ENCODE results near the gene MACROD1.

Gene MACROD1

DNA sequence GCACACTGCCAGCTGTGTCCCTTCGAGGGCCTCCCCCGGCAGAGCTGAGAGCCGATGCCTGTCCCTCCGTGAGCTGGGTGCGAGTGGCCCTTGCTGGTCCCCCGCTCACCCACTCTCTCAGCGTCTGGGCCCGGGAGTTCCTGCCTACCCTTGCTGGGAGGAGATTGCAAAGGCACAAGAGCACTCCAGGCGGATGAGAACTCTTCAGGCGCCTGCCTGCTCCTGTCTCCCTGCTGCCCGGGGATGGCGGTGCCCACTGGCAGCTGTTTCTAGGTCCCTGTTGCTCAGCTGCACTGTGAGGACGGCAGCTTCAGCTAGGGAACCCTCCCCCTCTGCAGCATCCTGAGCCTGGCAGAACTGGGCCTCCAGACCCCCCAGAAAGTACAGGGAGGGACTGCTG is 69.1 kb downstream of the MACROD1 start:
- no peak for TF ChIP-seq CTCF (IDR thresholded peaks at IDR 0.05; ENCODE audit: low read depth, low read length, missing control alignments)
- H3K4me3 ChIP-seq (ENCODE audit: low read depth, low read length), result no peak overlapping the region
- no peak for DNase-seq (ENCODE audit: low read depth)

GRCh38 chr11:64095949-64096348 is 70.0 kb downstream of the MACROD1 start:
- TF ChIP-seq CTCF (IDR thresholded peaks at IDR 0.05; ENCODE audit: low read depth, low read length, missing control alignments), result no peak
- DNase-seq (ENCODE audit: low read depth), result no peak
- H3K4me3 ChIP-seq (ENCODE audit: low read depth, low read length), result no peak overlapping the region

DNA sequence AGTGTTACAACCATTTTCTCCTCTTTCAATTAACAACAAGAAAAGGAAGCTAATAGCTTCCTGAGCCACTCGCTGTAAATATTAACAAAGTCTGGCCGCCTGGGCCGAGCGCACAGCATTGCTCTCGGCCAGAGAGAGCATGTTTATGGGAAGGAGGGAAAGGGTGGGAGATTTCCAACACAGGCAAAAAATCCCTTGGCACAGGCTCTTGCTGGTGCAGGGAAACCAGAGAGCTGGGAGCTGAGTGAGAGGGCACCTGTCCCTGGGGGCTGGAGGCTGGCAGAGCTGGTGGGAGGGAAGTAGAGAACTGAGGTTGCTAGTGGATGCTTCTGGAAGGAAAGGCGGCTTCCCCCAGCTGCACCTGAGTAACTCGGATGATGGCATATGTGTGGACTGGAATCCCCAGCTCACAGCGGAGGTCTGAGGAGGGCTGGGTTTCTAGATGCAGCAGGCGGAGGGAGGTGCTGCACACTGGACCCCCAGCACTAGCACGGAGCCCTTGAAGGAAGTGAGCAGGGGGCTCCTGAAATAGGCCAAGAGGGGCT is 70.6 kb downstream of the MACROD1 start:
- no peak for TF ChIP-seq CTCF (IDR thresholded peaks at IDR 0.05; ENCODE audit: low read depth, low read length, missing control alignments)
- no peak for DNase-seq (ENCODE audit: low read depth)
- no peak overlapping the region for H3K4me3 ChIP-seq (ENCODE audit: low read depth, low read length)

DNA sequence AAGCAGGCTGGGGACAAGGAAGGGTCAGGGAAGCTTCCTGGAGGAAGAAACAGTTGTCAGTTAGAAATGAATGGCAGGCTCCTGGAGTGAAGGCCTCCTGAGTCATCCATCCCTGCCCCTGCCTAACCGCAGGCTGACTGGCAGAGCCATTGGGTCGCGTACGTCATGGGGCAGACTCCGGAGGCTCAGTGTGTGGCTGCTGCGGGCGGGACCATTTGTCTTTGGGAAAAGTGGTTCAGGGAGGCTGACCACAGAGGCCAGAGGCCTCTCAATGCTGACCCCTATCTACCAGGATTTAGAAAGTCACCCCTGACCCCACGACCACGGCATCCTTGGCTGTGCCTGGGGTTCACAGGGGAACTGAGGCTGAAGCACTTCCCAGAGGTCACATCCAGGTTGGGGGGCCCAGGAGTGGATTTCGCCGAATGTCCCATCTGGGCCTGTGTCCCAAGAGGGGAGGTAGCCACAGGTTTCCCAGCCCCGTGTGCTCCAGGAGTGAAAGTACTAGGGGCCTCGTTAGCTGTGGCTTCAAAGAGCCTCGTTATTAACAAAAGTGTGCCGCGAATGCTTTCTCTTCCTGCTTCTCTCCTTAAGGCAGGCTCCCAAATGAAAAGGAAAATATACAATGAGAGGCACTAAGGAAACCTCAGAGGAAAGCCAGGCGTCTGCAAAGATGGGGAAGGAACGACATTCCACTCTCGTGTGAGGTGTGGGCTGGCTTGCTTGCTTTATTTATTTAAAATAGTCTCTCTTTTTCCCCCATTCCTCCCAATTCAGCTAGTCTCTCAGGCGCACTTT is 71.3 kb downstream of the MACROD1 start:
- DNase-seq (ENCODE audit: low read depth), result no peak
- no peak overlapping the region for H3K4me3 ChIP-seq (ENCODE audit: low read depth, low read length)
- TF ChIP-seq CTCF (IDR thresholded peaks at IDR 0.05; ENCODE audit: low read depth, low read length, missing control alignments), result no peak

DNA sequence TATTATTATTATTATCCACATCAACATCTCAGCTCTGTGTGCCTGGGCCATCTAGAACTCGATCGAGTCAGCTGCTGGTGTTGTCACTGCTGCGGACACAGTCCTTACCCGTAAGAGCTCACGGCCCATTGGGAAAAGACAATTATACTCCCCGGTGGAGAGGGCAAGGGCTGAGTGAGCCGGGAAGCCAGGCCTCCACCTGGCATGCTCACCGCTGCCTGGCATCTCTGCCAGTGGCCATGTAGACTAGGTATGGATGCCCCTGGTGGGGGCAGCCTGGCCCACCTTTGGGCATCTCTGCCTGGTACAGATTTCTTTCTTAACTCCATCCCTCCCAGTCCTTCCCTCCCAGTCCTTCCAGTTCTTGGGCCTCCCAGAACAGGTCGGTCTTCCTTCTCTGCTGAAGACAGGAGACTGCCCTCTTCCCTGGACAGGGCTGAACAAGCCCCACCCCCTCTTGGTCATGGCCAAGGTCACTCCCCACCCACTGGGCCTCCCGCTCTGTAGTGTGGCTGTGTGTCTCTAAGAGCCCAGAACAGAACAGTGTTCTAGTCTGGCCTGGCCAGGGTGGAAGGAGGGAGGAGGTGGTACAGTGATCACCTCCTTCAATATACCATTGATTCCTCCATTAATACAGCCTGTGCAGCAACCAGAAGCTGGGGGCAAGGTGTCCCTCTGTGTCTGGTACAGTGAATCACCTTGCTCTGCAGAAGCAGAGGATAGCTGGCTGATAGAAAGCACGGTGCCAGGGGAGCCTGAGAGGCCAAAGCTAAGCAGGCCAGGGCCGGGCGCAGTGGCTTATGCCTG is 72.5 kb downstream of the MACROD1 start:
- no peak for TF ChIP-seq CTCF (IDR thresholded peaks at IDR 0.05; ENCODE audit: low read depth, low read length, missing control alignments)
- no peak for DNase-seq (ENCODE audit: low read depth)
- no peak overlapping the region for H3K4me3 ChIP-seq (ENCODE audit: low read depth, low read length)

DNA sequence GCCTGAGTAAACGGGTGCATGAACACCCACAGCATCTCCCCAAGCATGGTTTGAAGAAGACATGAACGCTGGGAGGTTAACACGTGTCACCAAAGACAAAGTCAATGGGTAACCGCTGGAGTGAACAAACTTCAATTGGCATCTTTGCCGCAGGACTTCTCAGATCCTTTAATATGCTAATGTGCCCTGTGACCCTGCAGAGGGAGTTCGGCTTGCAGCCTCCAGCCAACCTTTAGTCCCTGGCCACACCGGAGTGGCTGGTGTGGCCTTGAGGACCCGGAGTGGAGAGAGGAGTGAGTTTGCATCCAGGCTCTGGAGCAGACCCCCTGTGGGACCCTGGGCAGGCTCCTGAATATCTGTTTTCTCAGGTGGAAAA is 73.2 kb downstream of the MACROD1 start:
- no peak for TF ChIP-seq CTCF (IDR thresholded peaks at IDR 0.05; ENCODE audit: low read depth, low read length, missing control alignments)
- H3K4me3 ChIP-seq (ENCODE audit: low read depth, low read length), result no peak overlapping the region

More for the DNA sequence above, 73.2 kb downstream of the MACROD1 start:
- no peak for DNase-seq (ENCODE audit: low read depth)
